Keratinocyte (primary cell): ENCODE measurements around the gene PTCHD4. TPM values are rescaled to one million over a fixed set of nuclear protein-coding genes. Genes with fewer than 3 reads are reported as not detected.
A peak's percentile ranks its signal among the peaks of the same experiment; 100 is the strongest.

ENCODE experiments used
- DNase-seq: peaks from one replicate; pipeline ENCODE4 v3.0.0-alpha.2; 2011; ENCODE audit warnings: low read depth, missing footprints, low spot score
- FAIRE-seq: peaks from 2 replicates; lab custom pipeline; 2011; peaks lifted over from hg19 to GRCh38; lab: Jason Lieb, UNC
- H2AFZ ChIP-seq: 2 replicates; pipeline ENCODE4 v1.6.0; 2012; ENCODE audit warnings: low read length, control low read depth, inconsistent platforms; ENCODE audit not compliant: control insufficient read depth
- H3K27ac ChIP-seq: 2 replicates; pipeline ENCODE4 v1.5.1; 2011; ENCODE audit warnings: low read length; ENCODE audit not compliant: control insufficient read depth, insufficient read depth
- H3K27me3 ChIP-seq: 3 replicates; pipeline ENCODE4 v1.6.0; 2011; ENCODE audit warnings: low read length; ENCODE audit not compliant: control insufficient read depth, insufficient read depth; ENCODE audit errors: extremely low read depth
- H3K36me3 ChIP-seq, 2 experiments: 2 replicates in 1 of 2; 3 replicates in 1 of 2; pipeline ENCODE4 v1.5.1; 2011; ENCODE audit warnings: low read length in 2 of 2, mild to moderate bottlenecking in 1 of 2; ENCODE audit not compliant: control insufficient read depth in 2 of 2, insufficient read depth in 2 of 2; ENCODE audit errors: extremely low read depth in 1 of 2
- H3K4me1 ChIP-seq: 3 replicates; pipeline ENCODE4 v1.5.1; 2011; ENCODE audit warnings: low read length; ENCODE audit not compliant: control insufficient read depth, insufficient read depth; ENCODE audit errors: extremely low read depth
- H3K4me2 ChIP-seq: 3 replicates; pipeline ENCODE4 v1.6.0; 2011; ENCODE audit warnings: low read depth, low read length; ENCODE audit not compliant: control insufficient read depth, insufficient read depth; ENCODE audit errors: extremely low read depth
- H3K4me3 ChIP-seq, 3 experiments: fragments of 200-600 bp in 1 of 3; sonication (generic) in 1 of 3; 2 replicates in 2 of 3; 3 replicates in 1 of 3; pipeline ENCODE4 v1.5.1; 2011 to 2016; ENCODE audit warnings: low read length in 3 of 3, mild to moderate bottlenecking in 3 of 3, control low read depth in 2 of 3, inconsistent platforms in 1 of 3, low read depth in 1 of 3, mixed read lengths in 1 of 3, mixed run types in 1 of 3, moderate library complexity in 1 of 3; ENCODE audit not compliant: control insufficient read depth in 2 of 3, insufficient read depth in 2 of 3; ENCODE audit errors: extremely low read depth in 1 of 3
- H3K79me2 ChIP-seq: 2 replicates; pipeline ENCODE4 v1.6.0; 2012; ENCODE audit warnings: low read length; ENCODE audit not compliant: control insufficient read depth, insufficient read depth
- H3K9ac ChIP-seq: 3 replicates; pipeline ENCODE4 v1.6.0; 2011; ENCODE audit warnings: low read length; ENCODE audit not compliant: control insufficient read depth, insufficient read depth; ENCODE audit errors: extremely low read depth
- H3K9me1 ChIP-seq: 3 replicates; pipeline ENCODE4 v1.6.0; 2011; ENCODE audit warnings: low read length; ENCODE audit not compliant: control insufficient read depth, insufficient read depth; ENCODE audit errors: extremely low read depth
- H3K9me3 ChIP-seq: 2 replicates; pipeline ENCODE4 v1.5.1; 2012; ENCODE audit warnings: low read depth, low read length; ENCODE audit not compliant: control insufficient read depth
- H4K20me1 ChIP-seq: 3 replicates; pipeline ENCODE4 v1.6.0; 2011; ENCODE audit warnings: low read length; ENCODE audit not compliant: control insufficient read depth, insufficient read depth; ENCODE audit errors: extremely low read depth
- EZH2 ChIP-seq: IDR thresholded peaks from one replicate; pipeline ENCODE4 v1.6.1; 2012; ENCODE audit warnings: inconsistent platforms, mild to moderate bottlenecking, low read length, moderate library complexity
- dilution Hi-C: fragments of 300-500 bp; cut with MboI; formaldehyde crosslinking; loops from one replicate; pipeline ENCODE4 v1.7.0; 2020; ENCODE audit warnings: low sequenced_read_pairs; ENCODE audit not compliant: extremely low pct_ligation_motif_present
- polyA minus RNA-seq, 3 experiments: library from RNA; depleted of rRNA, polyadenylated mRNA; stranded (reverse); fragments of >200 nt; gene quantifications; 1 replicate in 1 of 3; 2 replicates in 1 of 3; 3 replicates in 1 of 3; pipeline ENCODE4 v1.2.3, GENCODE V29; 2011
- polyA plus RNA-seq, 5 experiments: library from polyadenylated mRNA; depleted of rRNA in 3 of 5; stranded (reverse) in 3 of 5; stranded (forward) in 1 of 5; unstranded in 1 of 5; fragments of >200 nt; gene quantifications; 1 replicate in 1 of 5; 2 replicates in 3 of 5; 3 replicates in 1 of 5; pipeline versions ENCODE4 v1.2.1 to v1.2.3, GENCODE V29; 2011 to 2012; ENCODE audit warnings: missing spikeins in 2 of 5, low read depth in 1 of 5, low replicate concordance in 1 of 5
- TF ChIP-seq, protein P1 (sequence below), 3 experiments: IDR thresholded peaks in 1 of 3; conservative IDR thresholded peaks in 1 of 3; optimal IDR thresholded peaks in 1 of 3; 2 replicates in 2 of 3; 3 replicates in 1 of 3; pipeline versions ENCODE3 to v1.5.1; 2011; ENCODE audit warnings: low read length in 3 of 3, mild to moderate bottlenecking in 3 of 3, moderate library complexity in 2 of 3, control low read depth in 1 of 3, inconsistent platforms in 1 of 3; ENCODE audit not compliant: insufficient read depth in 2 of 3; ENCODE audit errors: extremely low read depth in 1 of 3

PTCHD4 gene
- polyA plus RNA-seq (0.39 to 0.93 TPM (median 0.41 TPM) in 3 replicates), polyA minus RNA-seq (0.80 to 1.1 TPM (median 0.98 TPM) in 3 replicates)
- polyA plus RNA-seq (2011; ENCODE audit: low read depth), result 0.67 TPM
- polyA plus RNA-seq (2011; cell fraction: cytosol; rRNA removed), result 0.43 and 0.69 TPM in 2 replicates
- polyA plus RNA-seq (2011; cell fraction: nucleus; rRNA removed), result 0.65 and 0.88 TPM in 2 replicates
- 0.31 and 0.89 TPM in 2 replicates for polyA plus RNA-seq (2012; ENCODE audit: low replicate concordance)
- not detected for polyA minus RNA-seq (2011; cell fraction: cytosol; rRNA and poly(A)+ RNA removed)
- 1.1 and 2.4 TPM in 2 replicates for polyA minus RNA-seq (2011; cell fraction: nucleus; rRNA and poly(A)+ RNA removed)

DNA sequence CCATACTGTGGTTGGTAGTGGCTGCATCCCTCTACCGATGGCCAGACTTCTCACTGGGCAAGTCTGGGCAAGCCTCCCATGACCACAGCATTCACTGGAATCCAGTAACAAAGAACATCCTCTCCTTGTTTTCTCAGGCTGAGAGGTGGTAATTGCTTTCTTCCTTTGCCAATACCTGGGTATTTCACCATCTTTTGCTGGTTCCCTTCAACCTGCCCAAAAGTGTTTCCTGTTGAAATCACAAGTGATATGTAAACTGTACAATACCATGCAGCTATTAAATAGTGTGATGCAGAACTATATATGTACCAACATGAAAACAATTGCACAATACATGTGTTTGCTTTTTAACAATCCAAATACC is at the start of gene PTCHD4:
TSS of gene PTCHD4 (minus strand) at position 55 of the 364 bp plus-strand sequence. CDS start 42,240 bp downstream, outside the sequence.
- Histone ChIP-seq H3K27ac (peak within 1 kb of the TSS; percentile 69), H2AFZ (peak within 1 kb of the TSS; percentile 67), H3K9me3 (no peaks in the 10 kb centered on the region), H3K4me2 (peak within 1 kb of the TSS; percentile 79), H3K4me3 (peak within 1 kb of the TSS; percentile 43 to 77 (median 76)), H4K20me1 (no peaks in the 10 kb centered on the region), H3K36me3 (no peaks in the 10 kb centered on the region), H3K9me1 (no peaks in the 10 kb centered on the region), H3K9ac (peak within 1 kb of the TSS; percentile 65), H3K27me3 (no peaks in the 10 kb centered on the region), H3K79me2 (peaks cover 14% of the 10 kb centered on the region), H3K4me1 (peaks cover 7% of the 10 kb centered on the region)
- dilution Hi-C loops, result no loop called here
- no peak for TF ChIP-seq EZH2
- TF ChIP-seq, protein P1, sequence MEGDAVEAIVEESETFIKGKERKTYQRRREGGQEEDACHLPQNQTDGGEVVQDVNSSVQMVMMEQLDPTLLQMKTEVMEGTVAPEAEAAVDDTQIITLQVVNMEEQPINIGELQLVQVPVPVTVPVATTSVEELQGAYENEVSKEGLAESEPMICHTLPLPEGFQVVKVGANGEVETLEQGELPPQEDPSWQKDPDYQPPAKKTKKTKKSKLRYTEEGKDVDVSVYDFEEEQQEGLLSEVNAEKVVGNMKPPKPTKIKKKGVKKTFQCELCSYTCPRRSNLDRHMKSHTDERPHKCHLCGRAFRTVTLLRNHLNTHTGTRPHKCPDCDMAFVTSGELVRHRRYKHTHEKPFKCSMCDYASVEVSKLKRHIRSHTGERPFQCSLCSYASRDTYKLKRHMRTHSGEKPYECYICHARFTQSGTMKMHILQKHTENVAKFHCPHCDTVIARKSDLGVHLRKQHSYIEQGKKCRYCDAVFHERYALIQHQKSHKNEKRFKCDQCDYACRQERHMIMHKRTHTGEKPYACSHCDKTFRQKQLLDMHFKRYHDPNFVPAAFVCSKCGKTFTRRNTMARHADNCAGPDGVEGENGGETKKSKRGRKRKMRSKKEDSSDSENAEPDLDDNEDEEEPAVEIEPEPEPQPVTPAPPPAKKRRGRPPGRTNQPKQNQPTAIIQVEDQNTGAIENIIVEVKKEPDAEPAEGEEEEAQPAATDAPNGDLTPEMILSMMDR (optimal IDR thresholded peaks at IDR 0.05 in 1 of 3, IDR thresholded peaks at IDR 0.05 in 1 of 3, conservative IDR thresholded peaks at IDR 0.05 in 1 of 3; ENCODE audit: extremely low read depth in 1 of 3, insufficient read depth in 2 of 3, low read length in 3 of 3), result no peak
- DNase-seq (peak; percentile 76), FAIRE-seq (peak; percentile 95)

GRCh38 chr6:48151142-48151541 is 40.1 kb upstream of the PTCHD4 start:
- Histone ChIP-seq H3K27ac (no peak overlapping the region), H3K4me2 (no peak overlapping the region), H3K9me1 (no peaks in the 10 kb centered on the region), H3K9me3 (no peaks in the 10 kb centered on the region), H3K27me3 (no peaks in the 10 kb centered on the region), H3K9ac (no peak overlapping the region), H3K4me1 (no peaks in the 10 kb centered on the region), H3K36me3 (no peaks in the 10 kb centered on the region), H4K20me1 (no peaks in the 10 kb centered on the region), H3K4me3 (no peak overlapping the region), H3K79me2 (no peaks in the 10 kb centered on the region), H2AFZ (no peak overlapping the region)
- dilution Hi-C loops, result no loop called here
- no peak for DNase-seq
- peak; percentile 46 for FAIRE-seq
- TF ChIP-seq, protein P1 (optimal IDR thresholded peaks at IDR 0.05 in 1 of 3, IDR thresholded peaks at IDR 0.05 in 1 of 3, conservative IDR thresholded peaks at IDR 0.05 in 1 of 3; ENCODE audit: extremely low read depth in 1 of 3, insufficient read depth in 2 of 3, low read length in 3 of 3), result no peak
- no peak for TF ChIP-seq EZH2
